Natural killer cell treated with Interleukin-12 subunit alpha and Interleukin-12 subunit beta and Interleukin-15 and Interleukin-18, amount 100 ng/mL, for 72 hours (primary cell): ENCODE data around the gene PCK1. TPM values are rescaled to one million over a fixed set of nuclear protein-coding genes. Genes with fewer than 3 reads are reported as not detected.

Experiments used
- ATAC-seq, 2 donors: fragments of 150-1000 bp; cut with Tn5 transposase in 1 of 2; sonication (Bioruptor Pico), chemical (Tn5 transposase) in 1 of 2; 2 replicates each; pipeline ENCODE4 v1.10.0; 2021
- DNase-seq: peaks from one replicate; pipeline ENCODE4 v3.0.0; 2022; ENCODE audit warnings: low spot score
- H3K27ac Mint-ChIP-seq, 2 donors: 1 replicate in 1 of 2; 2 replicates in 1 of 2; pipeline ENCODE4 v1.8.0; 2022; ENCODE audit warnings: mixed read lengths in 2 of 2, mild to moderate bottlenecking in 1 of 2, moderate library complexity in 1 of 2
- H3K27me3 Mint-ChIP-seq, 2 donors: 1 replicate in 1 of 2; 2 replicates in 1 of 2; pipeline ENCODE4 v1.8.0; 2022; ENCODE audit warnings: mixed read lengths in 2 of 2
- H3K36me3 Mint-ChIP-seq: one replicate; pipeline ENCODE4 v1.8.0; 2022; ENCODE audit warnings: mixed read lengths
- H3K4me1 Mint-ChIP-seq, 2 donors: 1 replicate in 1 of 2; 2 replicates in 1 of 2; pipeline ENCODE4 v1.8.0; 2022; ENCODE audit warnings: low read depth in 2 of 2, mixed read lengths in 2 of 2, mild to moderate bottlenecking in 1 of 2
- H3K4me3 Mint-ChIP-seq: one replicate; pipeline ENCODE4 v1.8.0; 2022; ENCODE audit warnings: mixed read lengths
- H3K9me3 Mint-ChIP-seq: 2 replicates; pipeline ENCODE4 v1.8.0; 2022; ENCODE audit warnings: mixed read lengths
- total RNA-seq, 2 donors: library from RNA; stranded (reverse); gene quantifications; one replicate each; pipeline ENCODE4 v1.2.3, GENCODE V29; 2022

The PCK1 gene
- total RNA-seq, 2 donors from 2014 or later: not detected

DNA sequence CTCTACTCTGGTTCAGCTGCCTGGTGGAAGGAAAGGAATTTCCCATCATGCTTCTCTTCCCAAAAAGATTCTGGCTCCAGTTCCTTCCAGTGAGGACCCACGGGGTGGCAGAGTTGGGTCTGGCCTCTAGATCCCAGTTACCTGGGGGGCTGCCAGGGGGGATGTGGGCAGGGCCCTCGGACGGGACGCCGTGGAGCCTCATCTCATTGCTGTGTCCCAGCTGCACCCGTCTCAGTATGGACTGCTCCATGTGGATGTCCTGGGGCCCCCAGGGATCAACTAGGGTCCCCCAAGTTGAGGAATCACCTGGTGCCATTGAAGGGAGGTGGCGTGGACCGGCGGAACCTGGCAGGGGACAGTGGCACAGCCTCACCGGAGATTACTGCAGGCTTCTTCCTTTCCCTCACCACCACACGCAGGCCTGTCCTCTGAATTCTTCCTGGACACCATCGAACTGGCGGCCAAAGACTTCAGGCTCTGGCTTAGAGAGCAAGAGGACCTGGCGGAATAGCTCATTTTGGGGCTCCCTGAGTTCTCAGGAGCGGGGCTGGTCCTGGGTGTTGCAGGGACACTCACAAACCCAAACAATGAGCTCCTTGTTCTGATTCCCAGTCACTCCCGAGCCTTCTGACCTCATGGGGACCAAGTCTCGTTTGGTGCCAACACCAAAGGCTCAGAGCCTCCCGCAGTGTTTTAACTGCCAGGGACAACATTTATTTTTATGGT, 50.8 kb downstream of the PCK1 start:
- Mint-ChIP-seq H3K36me3 (no peaks in the 10 kb centered on the region), H3K27me3 (no peaks in the 10 kb centered on the region)
- no peak for ATAC-seq

DNA sequence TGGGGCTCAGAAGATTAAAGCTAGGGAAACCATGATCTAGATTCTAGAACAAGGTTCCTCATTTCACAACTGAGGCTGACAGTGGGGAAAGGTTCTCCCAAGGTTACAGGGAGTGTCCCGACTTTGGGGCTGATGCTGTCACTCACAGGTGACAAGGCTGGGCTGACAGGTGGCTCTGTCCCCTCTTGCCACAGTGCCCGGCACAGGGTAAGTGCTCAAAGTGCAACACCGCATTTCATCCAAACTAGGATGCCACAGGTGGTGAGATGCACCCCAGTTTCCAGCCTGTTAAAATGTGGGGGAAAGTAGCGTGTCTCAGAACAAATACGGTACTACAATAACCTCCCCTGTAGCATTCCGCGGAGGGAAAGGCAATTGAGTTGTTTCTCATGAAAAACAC, 51.5 kb downstream of the PCK1 start:
- Mint-ChIP-seq H3K4me1 (peaks cover 8 to 11% of the 10 kb centered on the region in 2 donors), H3K27me3 (no peaks in the 10 kb centered on the region)
- DNase-seq: no peak

More for the DNA sequence above, 50.8 kb downstream of the PCK1 start:
- peak; percentile 48 for DNase-seq
- Mint-ChIP-seq H3K4me3 (no peak overlapping the region), H3K27ac (no peak overlapping the region), H3K9me3 (no peaks in the 10 kb centered on the region), H3K4me1 (peaks cover 2 to 4% of the 10 kb centered on the region in 2 donors)

DNA sequence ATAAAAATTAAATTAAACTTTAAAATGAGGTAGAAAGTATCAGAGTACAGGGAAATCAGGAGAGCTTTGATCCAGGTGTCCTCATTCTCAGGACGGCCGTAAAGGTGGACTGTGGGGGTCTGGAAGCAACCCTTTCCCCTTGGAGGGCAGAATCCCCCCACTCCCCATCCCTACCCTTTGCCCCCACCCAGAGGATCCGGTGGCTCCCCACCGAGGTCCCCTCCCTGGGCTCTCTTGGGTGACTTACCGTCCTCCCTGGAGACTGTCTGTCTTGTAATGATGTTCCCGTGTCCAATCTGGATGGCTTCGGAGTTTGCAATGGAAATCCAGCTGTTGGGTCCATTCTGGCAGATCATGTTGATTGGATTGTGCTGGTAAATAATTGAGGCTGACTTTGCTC, 52.0 kb downstream of the PCK1 start:
- Mint-ChIP-seq H3K4me3 (no peak overlapping the region), H3K27ac (no peak overlapping the region), H3K4me1 (peaks cover 13 to 14% of the 10 kb centered on the region in 2 donors), H3K27me3 (no peaks in the 10 kb centered on the region), H3K9me3 (no peaks in the 10 kb centered on the region), H3K36me3 (no peaks in the 10 kb centered on the region)
- ATAC-seq (no peak), DNase-seq (no peak)

More for the DNA sequence above, 51.5 kb downstream of the PCK1 start:
- Mint-ChIP-seq H3K4me3 (no peak overlapping the region), H3K36me3 (no peaks in the 10 kb centered on the region), H3K27ac (no peak overlapping the region), H3K9me3 (no peaks in the 10 kb centered on the region)
- ATAC-seq: no peak

DNA sequence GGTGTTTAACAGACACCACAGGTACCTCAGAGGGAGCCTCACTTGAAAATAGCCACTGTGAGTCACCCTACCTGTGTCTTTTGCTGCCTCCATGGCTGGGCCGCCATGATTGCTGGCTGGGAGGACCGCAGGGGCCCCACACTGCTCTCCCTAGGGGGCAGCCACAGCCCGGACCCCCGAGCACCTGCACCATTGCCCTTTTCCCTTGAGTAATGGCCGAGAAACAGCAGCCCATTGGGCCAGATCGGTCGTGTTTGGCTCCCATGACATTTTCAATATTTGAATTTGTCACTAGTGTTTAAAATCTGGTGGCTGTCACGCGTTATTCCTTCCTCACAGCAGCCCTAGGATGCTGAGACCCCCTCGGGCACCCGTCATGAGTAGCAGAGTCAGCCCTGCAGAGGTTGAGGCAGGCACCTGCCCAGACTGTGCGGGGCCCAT, 52.6 kb downstream of the PCK1 start:
- Mint-ChIP-seq H3K27ac (no peak overlapping the region), H3K9me3 (no peaks in the 10 kb centered on the region), H3K36me3 (no peaks in the 10 kb centered on the region), H3K27me3 (no peaks in the 10 kb centered on the region), H3K4me3 (no peak overlapping the region), H3K4me1 (peaks cover 17 to 20% of the 10 kb centered on the region in 2 donors)
- ATAC-seq (no peak), DNase-seq (no peak)

DNA sequence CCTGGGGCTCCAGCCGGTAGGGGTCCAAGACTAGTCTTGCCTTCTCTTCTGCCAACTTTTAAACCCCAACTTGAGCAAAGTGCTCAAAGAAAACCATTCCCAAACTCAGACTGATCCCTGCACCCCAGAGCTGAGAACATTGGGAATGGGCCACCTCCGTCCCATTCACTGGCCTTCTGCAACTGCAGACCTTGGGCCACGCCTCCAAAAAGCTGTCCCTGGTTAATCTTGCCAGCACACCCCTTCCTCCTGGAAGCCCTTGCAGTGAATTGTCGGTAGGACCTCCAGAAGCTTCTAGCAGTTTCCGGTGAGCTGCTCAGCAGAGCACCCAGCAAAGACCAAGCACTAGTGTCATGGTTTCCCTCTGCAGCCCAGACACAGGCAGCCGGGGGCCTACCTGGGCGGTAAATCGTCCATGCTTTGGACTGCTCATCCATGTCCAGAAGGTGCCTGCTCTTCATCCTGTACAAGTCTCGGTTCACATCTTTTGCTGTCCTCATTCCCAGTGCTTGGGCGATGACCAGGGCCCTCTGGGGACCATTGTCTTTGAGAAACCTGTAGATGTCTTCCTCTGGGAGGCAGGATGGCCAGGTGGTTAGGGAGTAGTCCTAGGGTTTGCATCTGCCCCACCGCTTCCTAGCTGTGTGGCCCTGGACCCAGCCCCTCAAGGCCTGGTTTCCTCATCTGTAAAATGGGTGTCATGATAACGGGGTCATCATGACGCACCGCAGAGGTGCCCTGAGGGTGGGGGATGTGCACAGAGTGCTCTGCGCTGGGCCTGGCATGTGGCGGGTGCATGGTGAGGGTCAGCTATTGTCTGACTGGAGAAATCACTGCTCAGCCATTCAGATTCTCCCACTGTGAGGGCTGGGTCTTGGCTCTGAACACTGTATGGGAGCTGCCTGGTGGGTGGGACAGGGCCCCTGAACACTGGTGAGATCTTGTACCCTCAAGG, 53.9 kb downstream of the PCK1 start:
- ATAC-seq (no peak), DNase-seq (no peak)
- Mint-ChIP-seq H3K27ac (no peak overlapping the region), H3K27me3 (no peaks in the 10 kb centered on the region), H3K4me1 (peaks cover 28 to 29% of the 10 kb centered on the region in 2 donors), H3K9me3 (no peaks in the 10 kb centered on the region), H3K36me3 (no peaks in the 10 kb centered on the region), H3K4me3 (no peak overlapping the region)

DNA sequence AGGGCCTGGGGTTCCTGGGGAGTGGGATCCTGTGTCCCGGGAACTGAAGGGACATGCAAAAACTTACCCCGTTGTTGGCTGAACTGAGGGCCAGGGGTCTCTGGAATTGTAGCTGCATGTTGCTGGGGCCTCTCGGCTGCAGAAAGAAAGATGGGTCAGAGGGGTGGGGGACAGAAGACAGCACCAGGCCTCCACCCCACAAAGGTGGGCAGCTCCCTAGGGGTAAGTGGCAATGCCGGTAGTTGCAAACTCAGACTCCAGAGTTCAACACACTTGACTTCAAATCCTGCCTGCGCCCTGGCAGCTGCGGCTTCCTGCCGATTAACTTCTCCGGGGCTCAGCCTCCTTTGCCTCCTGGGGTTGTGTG, 54.5 kb downstream of the PCK1 start:
- Mint-ChIP-seq H3K9me3 (no peaks in the 10 kb centered on the region), H3K36me3 (no peaks in the 10 kb centered on the region)

DNA sequence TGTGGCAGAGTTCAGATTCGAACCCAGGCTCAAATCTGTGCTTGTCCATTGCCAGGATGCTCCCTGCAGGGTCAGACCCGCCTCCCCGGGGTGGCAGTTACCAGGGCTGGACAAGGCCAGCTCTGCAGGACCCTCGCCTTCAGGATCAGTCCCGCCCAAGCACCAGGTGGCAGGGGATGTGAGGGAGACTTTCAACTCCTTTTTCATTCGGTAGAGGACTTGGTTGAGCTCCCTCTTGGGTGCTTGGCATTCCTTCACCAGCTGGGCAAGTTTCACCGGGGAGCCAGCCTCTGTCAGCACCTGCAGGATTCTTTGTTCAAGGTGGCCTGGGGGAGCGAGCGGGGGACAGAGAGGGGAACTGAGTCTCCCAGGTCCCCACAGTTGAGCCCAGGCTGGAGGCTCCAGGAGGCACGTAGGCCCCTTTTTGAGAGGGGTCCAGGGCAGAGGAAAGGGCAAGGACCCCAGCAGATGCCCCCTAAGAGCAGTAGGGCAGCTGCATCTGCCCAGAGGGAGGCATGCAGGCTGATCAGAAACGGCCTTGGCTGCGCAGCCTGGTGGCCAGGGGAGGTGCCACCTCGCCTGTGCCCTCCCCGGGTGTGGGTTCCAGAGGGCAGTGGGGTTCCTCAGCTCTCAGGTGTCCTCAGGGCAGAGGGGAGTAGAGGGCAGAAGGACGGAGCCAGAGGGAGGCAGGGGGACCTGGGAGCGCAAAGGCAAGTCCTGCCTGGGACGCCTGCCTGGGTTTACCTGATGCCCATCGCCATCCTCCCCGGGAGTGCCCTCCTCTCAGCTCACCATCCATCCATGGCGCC, 55.4 kb downstream of the PCK1 start:
- Mint-ChIP-seq H3K36me3 (no peaks in the 10 kb centered on the region), H3K27me3 (no peaks in the 10 kb centered on the region), H3K4me3 (no peak overlapping the region), H3K27ac (peak overlapping the region in 1 of 2 donors; percentile 91), H3K4me1 (peaks cover 40 to 44% of the 10 kb centered on the region in 2 donors), H3K9me3 (no peaks in the 10 kb centered on the region)
- no peak for DNase-seq
- no peak for ATAC-seq

More for the DNA sequence above, 54.5 kb downstream of the PCK1 start:
- no peaks in the 10 kb centered on the region for H3K27me3 Mint-ChIP-seq
- ATAC-seq (no peak), DNase-seq (no peak)
- no peak overlapping the region for H3K4me3 Mint-ChIP-seq
- peak overlapping the region in 1 of 2 donors; percentile 23 for H3K27ac Mint-ChIP-seq
- peaks cover 34 to 36% of the 10 kb centered on the region in 2 donors for H3K4me1 Mint-ChIP-seq

DNA sequence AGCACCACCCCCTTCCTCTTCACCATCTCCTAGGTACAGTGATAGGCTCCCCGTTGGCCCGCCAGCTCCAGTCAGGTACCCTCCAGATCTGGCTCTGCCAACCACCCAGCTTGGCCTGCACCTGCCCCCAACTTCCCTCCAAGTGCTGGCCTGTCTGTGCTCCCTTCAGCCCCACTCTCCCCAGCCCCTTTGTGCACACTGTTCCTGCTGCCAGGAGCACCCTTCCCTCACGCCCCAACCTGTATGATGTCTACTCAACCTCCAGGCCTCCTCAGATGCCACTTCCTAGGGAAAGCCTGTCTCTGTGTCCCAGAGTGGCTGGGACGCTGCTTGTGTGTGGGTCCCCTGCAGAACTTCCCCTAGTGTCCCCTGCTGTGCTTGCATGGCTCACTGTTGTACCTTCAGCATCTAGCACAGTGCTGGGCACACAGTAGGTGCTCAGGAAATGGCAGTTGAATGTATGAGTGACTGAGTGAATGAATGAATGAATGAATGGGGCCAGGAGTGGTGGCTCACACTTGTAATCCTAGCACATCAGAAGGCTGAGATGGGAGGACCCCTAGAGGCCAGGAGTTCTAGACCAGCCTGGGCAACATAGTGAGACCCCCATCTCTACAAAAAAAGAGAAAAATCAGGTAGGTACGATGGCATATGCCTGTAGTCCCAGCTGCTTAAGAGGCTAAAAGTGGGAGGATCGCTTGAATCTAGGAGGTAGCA, 56.3 kb downstream of the PCK1 start:
- peaks cover 42 to 45% of the 10 kb centered on the region in 2 donors for H3K4me1 Mint-ChIP-seq
- DNase-seq (no peak), ATAC-seq (no peak)
- H3K36me3 Mint-ChIP-seq: no peaks in the 10 kb centered on the region
- no peaks in the 10 kb centered on the region for H3K27me3 Mint-ChIP-seq
- no peaks in the 10 kb centered on the region for H3K9me3 Mint-ChIP-seq
- H3K4me3 Mint-ChIP-seq: peak overlapping the region; percentile 33
- peak overlapping the region; percentile 91 to 93 for H3K27ac Mint-ChIP-seq

Other genes starting within 250 kb of the PCK1 start
- gene SPO11, start 231.3 kb upstream of the PCK1 start, total RNA-seq: not detected
- gene RAE1, start 209.9 kb upstream of the PCK1 start, total RNA-seq: 10 to 100 TPM; 43.6 to 86.0 TPM
- 10 to 100 TPM; 18.3 to 29.2 TPM for gene RBM38, start 169.7 kb upstream of the PCK1 start, total RNA-seq
- gene CTCFL, start 36.0 kb upstream of the PCK1 start, total RNA-seq: not detected
- 1 to 10 TPM; 4.8 to 4.9 TPM for gene ZBP1, start 59.3 kb downstream of the PCK1 start, total RNA-seq
- gene PMEPA1, start 148.9 kb downstream of the PCK1 start, total RNA-seq: under 1 TPM in 1 of 2 donors, not detected in 1; 0.08 TPM